CD4-positive, alpha-beta T cell treated with Interleukin-1 beta for 1 hour (primary cell): ENCODE results near the gene KRCC1.
"Not testable (repeated sequence)": the region's sequence is repeated elsewhere in the genome, so short reads cannot be mapped to it uniquely, and the experiment has no call there.

Experiments used
- DNase-seq, 2 donors: peaks; one replicate each; pipeline ENCODE4 v3.0.0-alpha.2; 2020 to 2022

The KRCC1 gene

DNA sequence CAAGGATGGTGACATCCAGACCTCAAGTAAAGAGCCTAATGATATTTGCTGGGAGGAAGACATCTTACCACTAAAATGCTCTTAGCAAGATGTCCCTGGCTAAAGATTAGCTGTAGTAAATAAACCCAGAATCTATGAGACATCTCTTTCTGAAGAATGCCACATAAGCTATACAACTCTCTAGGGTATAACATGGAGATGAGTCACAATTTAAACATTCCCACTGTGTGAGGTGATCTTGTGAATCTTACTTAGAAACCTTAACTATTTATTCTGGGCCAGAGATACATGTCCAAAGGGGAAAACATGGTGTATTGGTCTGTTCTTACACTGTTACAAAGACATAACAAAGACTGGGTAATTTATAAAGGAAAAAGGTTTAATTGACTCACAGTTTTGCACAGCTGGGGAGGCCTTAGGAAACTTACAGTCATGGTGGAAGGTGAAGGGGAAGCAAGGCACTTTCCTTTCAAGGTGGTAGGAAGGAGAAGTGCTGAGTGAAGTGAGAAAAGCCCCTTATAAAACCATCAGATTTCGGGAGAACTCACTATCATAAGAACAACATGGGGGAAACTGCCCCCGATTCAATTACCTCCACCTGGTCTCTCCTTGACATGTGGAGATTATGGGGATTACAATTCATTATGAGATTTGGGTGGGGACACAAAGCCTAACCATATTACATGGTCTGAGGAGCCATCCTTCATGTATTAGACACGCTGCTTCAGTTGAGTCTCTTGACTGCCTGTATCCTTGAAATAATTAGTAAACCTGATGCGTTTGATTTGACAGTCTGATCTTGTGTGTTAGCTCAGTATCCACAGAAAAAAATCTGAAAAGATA lies 17.1 kb downstream of the KRCC1 start:
- DNase-seq = no peak

GRCh38 chr2:88036606-88037005 lies 19.0 kb downstream of the KRCC1 start:
- DNase-seq = no peak

DNA sequence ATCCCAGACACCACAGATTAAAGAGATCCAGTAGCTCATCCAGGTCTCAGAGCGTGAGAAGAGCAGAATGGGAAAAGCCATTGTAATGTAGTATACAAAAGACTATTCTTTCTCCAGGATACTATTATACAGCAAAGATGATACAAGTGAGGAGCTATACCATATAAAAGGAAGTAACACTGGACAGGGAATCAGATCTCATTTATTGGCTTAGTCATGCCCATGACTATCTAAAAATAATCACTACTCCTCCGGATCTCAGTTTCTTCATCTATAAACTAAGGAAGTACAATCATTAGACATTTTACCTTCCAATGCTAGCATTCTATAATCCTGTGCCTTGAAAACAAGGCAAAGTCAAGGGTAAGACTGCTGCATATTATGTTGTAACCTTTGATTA lies 19.4 kb downstream of the KRCC1 start:
- DNase-seq = no peak

DNA sequence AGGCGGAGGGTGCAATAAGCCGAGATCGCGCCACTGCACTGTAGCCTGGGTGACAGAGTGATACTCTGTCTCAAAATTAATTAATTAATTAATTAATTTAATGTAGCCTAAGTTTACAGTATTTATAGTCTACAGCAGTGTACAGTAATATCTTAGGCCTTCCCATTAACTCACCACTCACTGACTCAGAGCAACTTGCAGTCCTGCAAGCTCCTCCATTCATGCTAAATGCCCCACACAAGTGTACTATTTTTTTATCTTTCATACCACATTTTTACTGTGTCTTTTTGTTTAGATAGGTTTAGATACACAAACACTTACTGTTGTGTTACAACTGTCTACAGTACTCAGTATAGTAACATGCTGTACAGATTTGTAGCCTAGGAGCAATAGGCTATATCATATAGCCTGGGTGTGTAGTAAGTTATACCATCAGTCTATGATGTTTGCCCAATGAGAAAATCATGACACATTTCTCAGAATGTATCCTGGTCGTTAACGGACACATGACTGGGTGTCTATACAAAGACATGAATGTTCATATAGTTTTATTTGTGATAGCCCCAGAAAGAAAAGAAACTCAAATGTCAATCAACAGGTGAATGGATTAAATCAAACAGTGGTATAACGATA lies 23.4 kb downstream of the KRCC1 start:
- no peak for DNase-seq

DNA sequence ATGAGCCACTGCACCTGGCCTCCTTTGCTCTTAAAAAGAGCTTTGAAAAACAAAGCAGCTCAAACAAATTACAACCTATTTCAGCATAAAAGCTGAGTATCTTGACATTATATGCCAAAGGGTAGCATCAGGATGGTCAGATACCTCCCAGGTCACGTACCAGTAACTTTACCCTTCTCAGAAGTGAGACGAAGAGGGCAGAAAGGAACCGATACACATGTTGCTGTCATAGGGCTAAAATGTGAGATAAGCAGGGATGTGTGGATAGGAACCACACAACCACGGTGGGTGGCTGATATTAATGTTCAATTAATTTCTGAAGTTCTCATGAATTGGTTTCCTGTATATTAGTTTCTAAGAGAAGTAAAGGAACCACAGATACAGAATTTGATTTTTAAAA lies 26.7 kb downstream of the KRCC1 start:
- DNase-seq = no peak

GRCh38 chr2:88027697-88028389 lies 27.7 kb downstream of the KRCC1 start:
- DNase-seq = no peak

- DNase-seq = no peak
Observed at GRCh38 chr2:88024509-88024908, 31.1 kb downstream of the KRCC1 start.

GRCh38 chr2:88022669-88022921 lies 33.0 kb downstream of the KRCC1 start:
- DNase-seq = no peak

GRCh38 chr2:88019985-88020384 lies 35.6 kb downstream of the KRCC1 start:
- DNase-seq = no peak

GRCh38 chr2:88018909-88019308 lies 36.7 kb downstream of the KRCC1 start:
- DNase-seq = no peak

- not testable (repeated sequence) for DNase-seq
Observed at GRCh38 chr2:88018077-88018805, 37.3 kb downstream of the KRCC1 start.

DNA sequence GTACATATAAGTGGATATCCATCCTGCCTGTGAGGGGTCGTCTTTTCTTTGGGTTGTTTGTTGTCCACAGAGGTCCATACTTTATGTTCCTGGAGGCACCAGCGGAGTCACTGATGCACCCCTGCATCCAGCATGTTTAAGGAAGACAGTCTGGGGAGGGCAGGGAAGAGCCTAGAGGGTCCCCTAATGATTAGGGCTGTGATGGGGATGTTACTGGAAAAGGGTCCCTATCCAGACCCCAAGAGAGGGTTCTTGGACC lies 37.9 kb downstream of the KRCC1 start:
- not testable (repeated sequence) for DNase-seq

- DNase-seq = no peak
Observed at GRCh38 chr2:88016960-88017779, 38.4 kb downstream of the KRCC1 start.

DNA sequence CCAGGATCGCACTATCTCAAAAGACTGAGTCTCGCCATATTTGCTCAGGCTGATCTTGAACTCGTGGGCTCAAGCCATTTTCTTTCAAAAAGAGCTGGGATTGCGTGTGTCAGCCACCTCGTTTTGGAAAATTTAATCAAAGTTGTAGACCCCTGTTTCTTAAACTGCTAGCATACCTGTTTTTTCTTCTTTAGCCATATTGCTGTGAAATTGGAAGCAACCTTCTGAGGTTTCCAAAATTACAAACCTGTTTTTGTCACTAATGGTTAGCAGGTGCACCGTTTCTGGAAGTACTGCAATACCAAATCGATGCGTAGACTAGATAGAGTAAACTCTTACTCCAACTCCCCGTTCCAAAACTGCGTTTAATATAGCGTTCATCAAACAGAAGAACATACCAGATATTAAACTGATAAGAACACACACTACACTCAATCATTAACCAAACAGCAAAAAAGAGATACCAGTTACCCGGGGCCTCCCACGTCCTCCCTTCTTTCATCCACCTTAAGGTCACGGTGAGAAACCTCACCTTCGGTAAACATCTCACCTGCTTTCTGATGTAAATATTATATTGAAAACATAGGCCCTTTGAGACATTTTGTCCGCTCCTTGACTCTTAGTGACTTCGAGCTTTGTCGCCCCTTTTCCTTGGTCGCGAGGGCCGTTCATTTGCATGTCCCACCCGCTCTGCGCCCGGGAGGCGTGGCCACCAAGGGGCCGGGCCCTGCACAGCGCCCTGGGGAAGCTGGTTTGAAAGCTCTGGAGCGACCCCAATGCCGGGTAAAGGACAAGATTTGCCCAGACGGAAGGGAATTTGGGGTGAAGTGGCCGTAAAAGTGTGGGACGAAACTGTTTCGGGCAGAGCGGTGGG lies 39.3 kb downstream of the KRCC1 start, which contains the start of gene RNU2-63P:
Gene RNU2-63P (minus strand): TSS at position 462 of the 874 bp plus-strand sequence.
- DNase-seq = peak; percentile 77 to 80

DNA sequence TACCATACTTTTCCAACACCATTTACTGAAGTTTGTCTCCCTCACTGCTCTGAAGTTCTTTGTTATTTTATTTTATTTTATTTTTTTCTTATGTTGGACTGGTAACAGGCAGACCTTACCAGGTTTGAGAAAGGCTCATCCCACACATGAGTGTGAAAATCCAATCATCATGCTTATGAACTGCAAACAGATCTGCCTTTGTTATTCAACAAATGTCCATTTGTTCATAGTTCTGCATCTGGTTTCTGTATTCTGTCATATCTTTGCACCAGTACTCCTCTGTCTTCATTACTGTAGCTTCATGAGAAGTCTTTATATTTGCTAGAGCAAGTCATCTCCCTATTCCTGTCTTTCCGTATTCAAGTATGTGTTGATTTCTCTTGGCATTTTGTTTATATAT lies 44.6 kb downstream of the KRCC1 start:
- DNase-seq = no peak

GRCh38 chr2:88010136-88010535 lies 45.4 kb downstream of the KRCC1 start:
- DNase-seq = no peak

DNA sequence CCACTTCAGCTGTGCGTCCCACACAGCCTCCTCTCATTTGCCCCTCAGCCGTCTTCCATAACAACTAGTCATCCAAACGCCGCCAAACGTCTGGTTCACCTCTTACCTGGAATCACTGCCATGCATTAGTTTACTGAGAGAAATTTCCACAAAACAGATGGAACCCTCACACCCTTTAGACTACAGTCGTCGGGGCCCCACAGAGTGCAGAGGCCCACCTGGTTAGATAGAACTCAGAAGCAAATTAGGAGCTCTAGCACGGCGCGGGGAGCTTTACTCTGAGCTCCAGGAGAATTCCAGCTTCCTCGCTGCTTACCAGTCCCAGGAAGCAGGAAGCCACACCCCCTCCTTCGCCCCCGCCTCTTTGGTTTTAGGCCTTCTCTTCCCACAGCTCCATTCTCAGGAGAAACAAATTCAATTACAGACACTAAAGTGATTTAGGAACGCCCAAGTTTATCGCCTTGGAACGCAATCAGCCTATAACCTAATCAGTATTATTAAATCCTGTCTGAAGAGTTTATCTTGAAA lies 48.6 kb downstream of the KRCC1 start:
- DNase-seq = no peak

GRCh38 chr2:88005776-88006175 lies 49.8 kb downstream of the KRCC1 start:
- no peak for DNase-seq

- no peak for DNase-seq
Observed at GRCh38 chr2:88003074-88003755, 52.4 kb downstream of the KRCC1 start.

DNA sequence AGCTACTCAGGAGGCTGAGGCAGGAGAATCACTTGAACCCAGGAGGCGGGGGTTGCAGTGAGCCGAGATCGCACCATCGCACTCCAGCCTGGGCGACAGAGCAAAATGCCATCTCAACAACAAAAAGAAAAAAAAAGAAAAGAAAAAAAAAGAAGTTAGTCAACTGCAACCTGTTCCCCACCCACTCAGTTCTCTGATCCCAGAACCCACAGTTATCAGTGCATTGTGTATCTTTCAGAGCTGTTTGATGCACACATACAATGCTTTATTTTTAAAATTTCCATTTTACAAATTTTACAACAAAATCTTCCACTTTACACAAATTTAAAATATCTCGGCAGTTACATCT lies 53.2 kb downstream of the KRCC1 start:
- no peak for DNase-seq

DNA sequence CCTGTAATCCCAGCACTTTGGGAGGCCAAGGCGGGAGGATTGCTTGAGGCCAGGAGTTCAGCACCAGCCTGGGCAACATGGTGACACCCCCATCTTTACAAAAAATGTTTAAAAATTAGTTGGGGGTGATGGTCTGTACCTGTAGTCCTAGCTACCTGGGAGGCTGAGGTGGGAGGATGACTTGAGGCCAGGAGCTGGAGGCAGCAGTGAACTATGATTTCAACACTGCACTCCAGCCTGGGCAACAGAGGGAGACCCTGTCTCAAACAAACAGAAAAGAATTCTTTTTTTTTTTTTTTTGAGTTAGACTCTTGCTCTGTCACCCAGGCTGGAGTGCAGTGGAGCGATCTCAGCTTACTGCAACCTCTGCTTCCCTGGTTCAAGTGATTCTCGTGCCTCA lies 55.1 kb downstream of the KRCC1 start:
- DNase-seq = not testable (repeated sequence)
